ENCODE results near the gene R3HDM2.

R3HDM2 gene

GRCh38 chr12:57355734-57356133 is 75.1 kb downstream of the R3HDM2 start:
- no peak for DNase-seq (ENCODE audit: low read depth)
- no peak overlapping the region for H3K4me3 ChIP-seq (ENCODE audit: control insufficient read depth, low read depth, low read length)
- TF ChIP-seq CTCF (IDR thresholded peaks at IDR 0.05; ENCODE audit: control insufficient read depth, insufficient read depth, low read depth, low read length, missing control alignments): no peak

GRCh38 chr12:57352166-57352565 is 78.7 kb downstream of the R3HDM2 start:
- H3K4me3 ChIP-seq (ENCODE audit: control insufficient read depth, low read depth, low read length): no peak overlapping the region
- TF ChIP-seq CTCF (IDR thresholded peaks at IDR 0.05; ENCODE audit: control insufficient read depth, insufficient read depth, low read depth, low read length, missing control alignments): no peak
- DNase-seq (ENCODE audit: low read depth): no peak

GRCh38 chr12:57347284-57347683 is 83.6 kb downstream of the R3HDM2 start:
- no peak for DNase-seq (ENCODE audit: low read depth)
- no peak for TF ChIP-seq CTCF (IDR thresholded peaks at IDR 0.05; ENCODE audit: control insufficient read depth, insufficient read depth, low read depth, low read length, missing control alignments)

GRCh38 chr12:57343703-57344378 is 87.0 kb downstream of the R3HDM2 start:
- DNase-seq (ENCODE audit: low read depth): no peak
- no peak for TF ChIP-seq CTCF (IDR thresholded peaks at IDR 0.05; ENCODE audit: control insufficient read depth, insufficient read depth, low read depth, low read length, missing control alignments)
- no peak overlapping the region for H3K4me3 ChIP-seq (ENCODE audit: control insufficient read depth, low read depth, low read length)

More at GRCh38 chr12:57347284-57347683, 83.6 kb downstream of the R3HDM2 start:
- no peak overlapping the region for H3K4me3 ChIP-seq (ENCODE audit: control insufficient read depth, low read depth, low read length)

- TF ChIP-seq CTCF (IDR thresholded peaks at IDR 0.05; ENCODE audit: control insufficient read depth, insufficient read depth, low read depth, low read length, missing control alignments): no peak
- peak; percentile 5 for DNase-seq (ENCODE audit: low read depth)
- no peak overlapping the region for H3K4me3 ChIP-seq (ENCODE audit: control insufficient read depth, low read depth, low read length)
These were observed 88.6 kb downstream of the R3HDM2 start for GRCh38 chr12:57342207-57342691.

GRCh38 chr12:57341275-57341990 is 89.4 kb downstream of the R3HDM2 start:
- no peak overlapping the region for H3K4me3 ChIP-seq (ENCODE audit: control insufficient read depth, low read depth, low read length)
- peak; percentile 4 for DNase-seq (ENCODE audit: low read depth)
- TF ChIP-seq CTCF (IDR thresholded peaks at IDR 0.05; ENCODE audit: control insufficient read depth, insufficient read depth, low read depth, low read length, missing control alignments): no peak
